MCF 10A (cell line): ENCODE results near the gene MPRIP. TPM values are rescaled to one million over a fixed set of nuclear protein-coding genes. Genes with fewer than 3 reads are reported as not detected.

Source experiments
- BruUV-seq: library from RNA; stranded (reverse); fragments of 400-500 nt; replicated peaks from 2 replicates; lab custom pipeline; 2021; lab: Mats Ljungman, UMichigan
- CTCF ChIA-PET: fragments of 300-600 bp; sonication (Branson Sonifier 250); formaldehyde crosslinking; extraction: SDS; loops from one replicate; lab custom pipeline; 2021; ENCODE audit warnings: antibody characterized with exemption, inconsistent platforms; lab: Yijun Ruan, JAX
- POLR2A ChIA-PET: fragments of 300-600, 350-650 bp; sonication (Branson Sonifier 250); formaldehyde crosslinking; extraction: SDS; loops from one replicate; lab custom pipeline; 2020; ENCODE audit warnings: antibody characterized with exemption, inconsistent platforms; lab: Yijun Ruan, JAX
- DNase-seq: peaks from one replicate; pipeline ENCODE4 v3.0.0-alpha.2; 2018; ENCODE audit not compliant: unreplicated experiment
- H3K27ac Mint-ChIP-seq: one replicate; pipeline ENCODE4 v1.8.0; 2022; ENCODE audit warnings: mild to moderate bottlenecking, low read depth, mixed read lengths; ENCODE audit not compliant: unreplicated experiment
- H3K27me3 Mint-ChIP-seq: one replicate; pipeline ENCODE4 v1.8.0; 2022; ENCODE audit warnings: mixed read lengths; ENCODE audit not compliant: insufficient read depth, unreplicated experiment
- H3K36me3 Mint-ChIP-seq: one replicate; pipeline ENCODE4 v1.8.0; 2022; ENCODE audit warnings: mild to moderate bottlenecking, moderate library complexity, mixed read lengths; ENCODE audit not compliant: insufficient read depth, unreplicated experiment
- H3K4me1 Mint-ChIP-seq: one replicate; pipeline ENCODE4 v1.8.0; 2022; ENCODE audit warnings: mixed read lengths; ENCODE audit not compliant: insufficient read depth, unreplicated experiment
- H3K4me3 Mint-ChIP-seq: one replicate; pipeline ENCODE4 v1.8.0; 2022; ENCODE audit warnings: mild to moderate bottlenecking, moderate library complexity, mixed read lengths; ENCODE audit not compliant: unreplicated experiment
- H3K9me3 Mint-ChIP-seq: one replicate; pipeline ENCODE4 v1.8.0; 2022; ENCODE audit warnings: mixed read lengths; ENCODE audit not compliant: unreplicated experiment
- intact Hi-C: fragments of 100-400 bp; cut with micrococcal nuclease; formaldehyde crosslinking; loops from 2 replicates; pipeline ENCODE4 v1.14.1; 2022
- total RNA-seq: library from RNA; stranded (reverse); gene quantifications from 2 replicates; pipeline ENCODE4 v1.2.3, GENCODE V29; 2022
- TF ChIP-seq, protein P1 (sequence below): fragments of 200-600 bp; IDR thresholded peaks from one replicate; pipeline ENCODE4 v1.8.0; 2022; ENCODE audit warnings: antibody characterized with exemption, mild to moderate bottlenecking; ENCODE audit not compliant: unreplicated experiment

The MPRIP gene
- total RNA-seq, 1 experiment from 2014 or later = 230 TPM

DNA sequence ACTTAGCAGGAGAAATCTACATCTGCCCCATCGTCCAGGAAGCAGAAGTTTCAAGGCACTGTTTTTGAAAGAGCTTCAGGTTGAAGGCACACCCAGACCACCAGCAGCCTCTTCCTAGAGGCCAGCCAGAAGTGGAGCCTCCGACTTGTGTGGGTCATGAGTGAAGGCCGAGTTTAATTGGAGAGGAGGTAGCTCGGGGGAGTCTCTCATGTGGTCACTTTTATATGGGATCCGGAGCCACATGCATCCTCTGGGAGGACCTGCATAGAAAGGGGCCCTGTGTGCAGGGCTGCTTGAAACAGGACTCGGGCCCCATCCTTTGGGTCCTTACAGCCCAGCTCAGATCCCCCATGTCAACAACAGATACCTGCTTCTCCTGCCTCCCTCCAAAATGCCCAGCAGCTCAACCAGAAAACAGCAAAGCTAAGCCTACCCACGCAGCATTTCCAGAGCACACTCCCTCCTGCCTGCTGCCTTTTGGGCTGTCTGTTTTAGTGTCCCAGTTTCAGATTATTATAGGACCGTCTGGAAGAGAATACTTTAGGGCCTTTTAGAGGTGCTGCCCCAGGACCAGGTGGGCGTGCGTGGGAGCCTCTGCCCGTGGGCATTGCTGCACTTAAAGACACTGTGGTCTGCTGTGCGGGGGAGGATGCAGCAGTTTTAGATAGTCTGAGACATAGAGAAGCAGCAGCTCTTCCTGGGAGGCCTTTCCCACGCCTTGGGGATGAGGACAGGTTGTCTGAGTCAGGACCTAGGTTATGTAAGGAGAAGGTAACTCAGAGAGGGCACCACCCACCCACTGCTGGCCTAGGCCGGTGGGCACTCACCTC, 29.5 kb downstream of the MPRIP start:
- Mint-ChIP-seq H3K36me3 (peaks cover 17% of the 10 kb centered on the region), H3K4me1 (peaks cover 58% of the 10 kb centered on the region), H3K27me3 (no peaks in the 10 kb centered on the region), H3K9me3 (peaks cover 6% of the 10 kb centered on the region), H3K4me3 (no peak overlapping the region), H3K27ac (peak overlapping the region; percentile 54)
- CTCF ChIA-PET = interaction anchor here (0.6 to 1.2 kb wide), 5 partner anchors 8 to 1417 kb away, joined by 3 to 5 read pairs (median 4); no protein-coding TSS in a partner anchor
- peak; percentile 61 for DNase-seq
- TF ChIP-seq, protein P1, sequence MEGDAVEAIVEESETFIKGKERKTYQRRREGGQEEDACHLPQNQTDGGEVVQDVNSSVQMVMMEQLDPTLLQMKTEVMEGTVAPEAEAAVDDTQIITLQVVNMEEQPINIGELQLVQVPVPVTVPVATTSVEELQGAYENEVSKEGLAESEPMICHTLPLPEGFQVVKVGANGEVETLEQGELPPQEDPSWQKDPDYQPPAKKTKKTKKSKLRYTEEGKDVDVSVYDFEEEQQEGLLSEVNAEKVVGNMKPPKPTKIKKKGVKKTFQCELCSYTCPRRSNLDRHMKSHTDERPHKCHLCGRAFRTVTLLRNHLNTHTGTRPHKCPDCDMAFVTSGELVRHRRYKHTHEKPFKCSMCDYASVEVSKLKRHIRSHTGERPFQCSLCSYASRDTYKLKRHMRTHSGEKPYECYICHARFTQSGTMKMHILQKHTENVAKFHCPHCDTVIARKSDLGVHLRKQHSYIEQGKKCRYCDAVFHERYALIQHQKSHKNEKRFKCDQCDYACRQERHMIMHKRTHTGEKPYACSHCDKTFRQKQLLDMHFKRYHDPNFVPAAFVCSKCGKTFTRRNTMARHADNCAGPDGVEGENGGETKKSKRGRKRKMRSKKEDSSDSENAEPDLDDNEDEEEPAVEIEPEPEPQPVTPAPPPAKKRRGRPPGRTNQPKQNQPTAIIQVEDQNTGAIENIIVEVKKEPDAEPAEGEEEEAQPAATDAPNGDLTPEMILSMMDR = no peak
- POLR2A ChIA-PET = interaction anchor here (0.6 to 2.2 kb wide), 3 partner anchors 15 to 31 kb away, joined by 3 to 7 read pairs (median 4); partner anchors contain the start of gene MPRIP
- no TSS peak for BruUV-seq
- intact Hi-C loops = no loop called here

DNA sequence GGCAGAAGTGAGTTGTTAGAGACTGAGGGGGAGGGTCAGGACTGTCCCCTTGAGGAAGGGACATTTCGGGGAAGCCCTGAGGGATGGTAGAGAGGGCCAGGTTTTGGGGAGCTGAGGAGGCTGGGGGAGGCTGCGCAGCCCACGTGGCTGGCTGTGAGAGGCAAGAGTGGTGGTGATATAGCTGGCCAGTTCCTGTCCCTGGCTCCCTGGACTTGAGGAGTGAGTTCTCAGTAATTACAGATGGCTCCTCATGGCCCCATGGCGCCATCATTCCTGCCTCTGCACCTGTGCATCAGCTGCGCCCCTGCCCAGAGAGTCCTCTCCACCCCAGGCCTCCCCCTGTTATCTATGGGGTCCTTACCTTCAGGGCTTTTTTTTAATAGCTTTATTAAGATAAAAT, 30.3 kb downstream of the MPRIP start:
- intact Hi-C loops = no loop called here
- Mint-ChIP-seq H3K4me3 (no peak overlapping the region), H3K27me3 (no peaks in the 10 kb centered on the region), H3K36me3 (peaks cover 25% of the 10 kb centered on the region), H3K9me3 (peaks cover 6% of the 10 kb centered on the region), H3K4me1 (peaks cover 51% of the 10 kb centered on the region), H3K27ac (no peak overlapping the region)
- CTCF ChIA-PET = no interaction called here
- BruUV-seq = no TSS peak
- no peak for DNase-seq
- TF ChIP-seq, protein P1 = no peak
- POLR2A ChIA-PET = interaction anchor here (1.0 to 2.2 kb wide), 2 partner anchors 16 to 30 kb away, joined by 3 to 7 read pairs; partner anchors contain the start of gene MPRIP

DNA sequence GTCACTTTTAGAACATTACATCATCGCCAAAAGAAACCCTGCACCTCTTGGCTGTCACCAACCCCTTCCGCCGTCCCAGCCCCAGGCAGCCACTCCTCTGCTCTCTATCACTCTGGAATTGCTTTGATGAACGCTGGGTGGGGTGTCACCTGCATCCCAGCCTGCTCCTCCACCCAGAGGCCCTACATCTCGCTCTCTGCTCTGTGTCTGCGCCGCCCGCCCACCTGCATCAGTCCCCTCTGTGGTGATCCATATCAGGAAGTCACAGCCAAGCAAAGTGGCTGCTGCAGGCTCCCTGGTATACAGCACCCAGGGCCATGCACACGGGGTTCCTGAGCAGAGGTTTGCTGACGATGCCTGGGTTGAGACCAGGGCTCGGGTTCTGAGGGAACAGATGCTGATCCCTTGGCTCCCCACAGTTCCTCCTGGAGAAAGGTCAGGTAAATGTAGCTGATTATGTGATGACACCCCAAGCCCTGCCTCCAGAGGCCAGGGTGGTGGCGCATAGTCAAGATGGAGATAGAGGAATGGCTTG, 30.8 kb downstream of the MPRIP start:
- CTCF ChIA-PET = interaction anchor here (1.1 kb wide), 1 partner anchor 16 kb away, joined by 3 read pairs; no protein-coding TSS in a partner anchor
- POLR2A ChIA-PET = interaction anchor here (1.0 to 2.2 kb wide), 2 partner anchors 16 to 31 kb away, joined by 3 to 7 read pairs; partner anchors contain the start of gene MPRIP
- no TSS peak for BruUV-seq
- intact Hi-C loops = no loop called here
- Mint-ChIP-seq H3K4me3 (no peak overlapping the region), H3K36me3 (peaks cover 30% of the 10 kb centered on the region), H3K27ac (no peak overlapping the region), H3K27me3 (no peaks in the 10 kb centered on the region), H3K4me1 (peaks cover 50% of the 10 kb centered on the region), H3K9me3 (peaks cover 6% of the 10 kb centered on the region)
- TF ChIP-seq, protein P1 = no peak
- DNase-seq = no peak
